H1 (cell line): ENCODE results near the gene PBXIP1. TPM values are rescaled to one million over a fixed set of nuclear protein-coding genes. Genes with fewer than 3 reads are reported as not detected.

Experiments
- CTCF ChIA-PET: fragments of 300-600 bp; sonication (Branson Sonifier 250); formaldehyde crosslinking; loops from one replicate; lab custom pipeline; 2021; ENCODE audit not compliant: partially characterized antibody; lab: Charles Lee
- POLR2A ChIA-PET: fragments of 300-600 bp; sonication (Branson Sonifier 250); formaldehyde crosslinking; loops from one replicate; lab custom pipeline; 2021; ENCODE audit warnings: inconsistent platforms; ENCODE audit not compliant: partially characterized antibody; lab: Charles Lee
- DNase-seq, 2 experiments: peaks; one replicate each; pipeline versions ENCODE4 v3.0.0 to v3.0.0-alpha.2; 2010 to 2022; ENCODE audit warnings: low spot score in 2 of 2, low read depth in 1 of 2, mixed read lengths in 1 of 2
- FAIRE-seq: peaks from 2 replicates; lab custom pipeline; 2011; peaks lifted over from hg19 to GRCh38; lab: Jason Lieb, UNC
- H2AFZ ChIP-seq: 2 replicates; pipeline ENCODE4 v1.8.1; 2012; ENCODE audit warnings: low read length, inconsistent platforms
- H2AK5ac ChIP-seq: 2 replicates; pipeline ENCODE4 v1.6.1; 2013; ENCODE audit warnings: low read depth, low read length
- H2BK120ac ChIP-seq: replicated peaks from 2 replicates; pipeline ENCODE3; 2013; ENCODE audit warnings: low read depth, low read length, inconsistent platforms
- H2BK12ac ChIP-seq: 2 replicates; pipeline ENCODE4 v1.6.1; 2013; ENCODE audit warnings: low read depth, low read length
- H2BK15ac ChIP-seq: 2 replicates; pipeline ENCODE4 v1.6.1; 2013; ENCODE audit warnings: low read length
- H2BK20ac ChIP-seq: 2 replicates; pipeline ENCODE4 v1.6.1; 2013; ENCODE audit warnings: low read length
- H2BK5ac ChIP-seq: 2 replicates; pipeline ENCODE4 v1.6.1; 2013; ENCODE audit warnings: low read depth, low read length
- H3K14ac ChIP-seq: 2 replicates; pipeline ENCODE4 v1.6.1; 2013; ENCODE audit warnings: inconsistent platforms; ENCODE audit not compliant: insufficient read length
- H3K18ac ChIP-seq: 2 replicates; pipeline ENCODE4 v1.6.1; 2013; ENCODE audit warnings: low read length; ENCODE audit errors: extremely low read depth
- H3K23ac ChIP-seq: 2 replicates; pipeline ENCODE4 v1.6.1; 2013; ENCODE audit warnings: inconsistent platforms; ENCODE audit not compliant: insufficient read length
- H3K23me2 ChIP-seq: 2 replicates; pipeline ENCODE4 v1.6.1; 2013; ENCODE audit warnings: low read depth, low read length
- H3K27ac ChIP-seq: 2 replicates; pipeline ENCODE4 v1.6.1; 2011; ENCODE audit warnings: low read depth, low read length, inconsistent platforms
- H3K27me3 ChIP-seq, 4 experiments: replicated peaks in 1 of 4; 1 replicate in 1 of 4; 2 replicates in 3 of 4; pipeline versions ENCODE4 v1.6.1 to v1.8.1; 2011 to 2013; ENCODE audit warnings: low read length in 3 of 4, mild to moderate bottlenecking in 3 of 4, inconsistent platforms in 2 of 4, mixed read lengths in 2 of 4, moderate library complexity in 1 of 4; ENCODE audit not compliant: control insufficient read depth in 3 of 4, insufficient read depth in 3 of 4; ENCODE audit errors: extremely low read depth in 1 of 4
- H3K36me3 ChIP-seq, 4 experiments: 2 replicates each; pipeline versions ENCODE4 v1.6.1 to v1.8.1; 2011 to 2013; ENCODE audit warnings: mild to moderate bottlenecking in 4 of 4, low read length in 3 of 4, moderate library complexity in 2 of 4, control low read depth in 1 of 4, inconsistent platforms in 1 of 4; ENCODE audit not compliant: insufficient read depth in 4 of 4, control insufficient read depth in 2 of 4
- H3K4ac ChIP-seq: replicated peaks from 2 replicates; pipeline ENCODE3; 2013; ENCODE audit warnings: low read length, low read depth, mixed read lengths, inconsistent platforms; ENCODE audit not compliant: insufficient read length
- H3K4me1 ChIP-seq, 4 experiments: replicated peaks in 1 of 4; 1 replicate in 1 of 4; 2 replicates in 3 of 4; pipeline versions ENCODE4 v1.6.1 to v1.8.1; 2011 to 2013; ENCODE audit warnings: low read length in 3 of 4, inconsistent platforms in 2 of 4, mixed read lengths in 1 of 4; ENCODE audit not compliant: insufficient read depth in 4 of 4, control insufficient read depth in 3 of 4
- H3K4me2 ChIP-seq, 2 experiments: 2 replicates each; pipeline versions ENCODE4 v1.6.1 to v1.8.1; 2011 to 2013; ENCODE audit warnings: low read depth in 2 of 2, low read length in 2 of 2, control low read depth in 1 of 2, inconsistent platforms in 1 of 2, mild to moderate bottlenecking in 1 of 2; ENCODE audit not compliant: insufficient read depth in 1 of 2
- H3K4me3 ChIP-seq, 4 experiments: fragments of 200-600, 300-600 bp in 1 of 4; sonication (generic), shearing (Covaris generic), sonication (Bioruptor Twin) in 1 of 4; 2 replicates each; pipeline versions ENCODE4 v1.5.1 to v1.8.1; 2011 to 2016; ENCODE audit warnings: low read length in 4 of 4, low read depth in 3 of 4, control low read depth in 2 of 4, inconsistent platforms in 2 of 4, mild to moderate bottlenecking in 2 of 4, mixed read lengths in 1 of 4, moderate library complexity in 1 of 4; ENCODE audit not compliant: insufficient read depth in 2 of 4; ENCODE audit errors: extremely low read depth in 1 of 4
- H3K56ac ChIP-seq: replicated peaks from 2 replicates; pipeline ENCODE3; 2013; ENCODE audit warnings: low read depth, mild to moderate bottlenecking, mixed read lengths, low read length, inconsistent platforms; ENCODE audit not compliant: insufficient read length
- H3K79me1 ChIP-seq: 2 replicates; pipeline ENCODE4 v1.6.1; 2013; ENCODE audit warnings: low read depth, low read length, control low read depth
- H3K79me2 ChIP-seq, 2 experiments: 2 replicates each; pipeline versions ENCODE4 v1.6.1 to v1.8.1; 2012 to 2013; ENCODE audit warnings: low read length in 2 of 2, mild to moderate bottlenecking in 2 of 2, inconsistent platforms in 1 of 2; ENCODE audit not compliant: insufficient read depth in 2 of 2, control insufficient read depth in 1 of 2
- H3K9ac ChIP-seq, 4 experiments: replicated peaks in 1 of 4; 1 replicate in 1 of 4; 2 replicates in 3 of 4; pipeline versions ENCODE4 v1.6.1 to v1.8.1; 2011 to 2013; ENCODE audit warnings: low read depth in 3 of 4, low read length in 3 of 4, control low read depth in 2 of 4, mild to moderate bottlenecking in 2 of 4, moderate library complexity in 2 of 4, inconsistent platforms in 1 of 4; ENCODE audit errors: extremely low read depth in 1 of 4
- H3K9me3 ChIP-seq, 2 experiments: 2 replicates each; pipeline versions ENCODE4 v1.6.1 to v1.8.1; 2012 to 2013; ENCODE audit warnings: mild to moderate bottlenecking in 2 of 2, moderate library complexity in 2 of 2, control low read depth in 1 of 2, inconsistent platforms in 1 of 2, low read depth in 1 of 2, low read length in 1 of 2, mixed read lengths in 1 of 2; ENCODE audit not compliant: insufficient read depth in 2 of 2
- H4K20me1 ChIP-seq, 2 experiments: replicated peaks in 1 of 2; 2 replicates each; pipeline versions ENCODE3 to v1.8.1; 2011 to 2013; ENCODE audit warnings: inconsistent platforms in 2 of 2, low read length in 2 of 2, mild to moderate bottlenecking in 1 of 2; ENCODE audit not compliant: insufficient read depth in 2 of 2, control insufficient read depth in 1 of 2
- H4K5ac ChIP-seq: 2 replicates; pipeline ENCODE4 v1.6.1; 2013; ENCODE audit warnings: low read length, low read depth, mixed read lengths, inconsistent platforms; ENCODE audit not compliant: insufficient read length
- H4K8ac ChIP-seq: 2 replicates; pipeline ENCODE4 v1.8.0; 2013; ENCODE audit warnings: mild to moderate bottlenecking, moderate library complexity, low read length, inconsistent platforms; ENCODE audit not compliant: insufficient read depth; ENCODE audit errors: extremely low read depth
- H4K91ac ChIP-seq: replicated peaks from 2 replicates; pipeline ENCODE3; 2013; ENCODE audit warnings: low read length, mixed read lengths, inconsistent platforms; ENCODE audit not compliant: insufficient read length
- ASH2L ChIP-seq: fragments of 200-600, 300-600 bp; sonication (generic); IDR thresholded peaks from one replicate; pipeline ENCODE4 v1.7.1; 2017; ENCODE audit warnings: low read length
- ATF2 ChIP-seq: IDR thresholded peaks from 2 replicates; pipeline ENCODE4 v1.6.1; 2012; ENCODE audit warnings: low read length, inconsistent platforms
- CBX5 ChIP-seq: fragments of 300-800, 300-1000 bp; sonication (generic); IDR thresholded peaks from 2 replicates; pipeline ENCODE4 v1.7.1; 2016; ENCODE audit warnings: antibody characterized with exemption, low read length, low read depth
- EGR1 ChIP-seq: IDR thresholded peaks from 2 replicates; pipeline ENCODE4 v1.6.1; 2011; ENCODE audit warnings: low read depth, low read length, borderline replicate concordance
- GABPA ChIP-seq: IDR thresholded peaks from 2 replicates; pipeline ENCODE4 v1.6.1; 2011; ENCODE audit warnings: mild to moderate bottlenecking, low read length, moderate library complexity, borderline replicate concordance; ENCODE audit not compliant: insufficient read depth
- HDAC6 ChIP-seq: IDR thresholded peaks from one replicate; pipeline ENCODE4 v1.7.1; 2012; ENCODE audit warnings: low read depth, mild to moderate bottlenecking, inconsistent platforms, low read length, moderate library complexity
- JUND ChIP-seq: IDR thresholded peaks from 2 replicates; pipeline ENCODE4 v1.6.1; 2011; ENCODE audit warnings: mild to moderate bottlenecking, improper control_type of control experiment, low read length
- WGBS, 2 experiments: shearing (Covaris generic) in 1 of 2; methylation state at CpG; one replicate each; pipeline versions ENCODE4 v1.1.6 to v1.1.7; 2013 to 2015; ENCODE audit warnings: low lambda C conversion rate in 2 of 2, mixed read lengths in 2 of 2, inconsistent platforms in 1 of 2, low coverage in 1 of 2, missing lambda C conversion rate in 1 of 2; ENCODE audit not compliant: insufficient replicate concordance in 2 of 2, insufficient coverage in 1 of 2, insufficient read length in 1 of 2; ENCODE audit errors: extremely low coverage in 1 of 2, missing lambda C conversion rate in 1 of 2; 5-methylcytosine and 5-hydroxymethylcytosine counted together
- polyA plus RNA-seq, 7 experiments: library from polyadenylated mRNA; depleted of rRNA in 3 of 7; stranded (reverse) in 5 of 7; unstranded in 2 of 7; fragments of >200 nt in 5 of 7; fragments of 200-250 nt in 2 of 7; gene quantifications; 1 replicate in 5 of 7; 2 replicates in 1 of 7; 4 replicates in 1 of 7; pipeline versions ENCODE4 v1.2.1 to v1.2.3, GENCODE V29; 2011 to 2013; ENCODE audit warnings: missing spikeins in 2 of 7, mixed read lengths in 2 of 7
- total RNA-seq: library from RNA; stranded (reverse); fragmentation: NEBNext Ultra II Directional; extraction: Animal tissue kit (Norgen Biotek cat#: 25700); gene quantifications from 2 replicates; pipeline ENCODE4 v1.2.1, GENCODE V29; 2021

Gene PBXIP1
- total and polyA plus RNA-seq, 2 of the 8 experiments (the other 6 are each of a cell fraction or from before 2014, with no cell fraction given) = 12.0 to 19.8 TPM

- Histone ChIP-seq H3K9me3 (no peaks in the 10 kb centered on the region), H4K5ac (no peak overlapping the region), H3K23me2 (peaks cover 17% of the 10 kb centered on the region), H3K79me1 (peaks cover 14% of the 10 kb centered on the region; the same call in 1 of the 2 replicates), H2BK12ac (no peak overlapping the region), H3K36me3 (peaks cover 20 to 51% (median 43%) of the 10 kb centered on the region in 4 experiments), H3K14ac (no peak overlapping the region), H2AFZ (no peak overlapping the region), H3K4me1 (peaks cover 3 to 19% (median 14%) of the 10 kb centered on the region in 4 experiments), H3K4me3 (no peak overlapping the region), H2BK120ac (no peak overlapping the region), H4K91ac (no peak overlapping the region), H3K56ac (no peak overlapping the region), H3K9ac (no peak overlapping the region), H4K8ac (no peak overlapping the region), H2BK15ac (no peak overlapping the region), H3K27me3 (no peaks in the 10 kb centered on the region), H3K27ac (no peak overlapping the region), H3K4me2 (no peak overlapping the region), H3K79me2 (peaks cover 6 to 38% of the 10 kb centered on the region in 2 experiments; a peak in 3 of 4 replicates), H3K18ac (no peak overlapping the region), H4K20me1 (peaks cover 9 to 13% of the 10 kb centered on the region in 2 experiments), H3K23ac (no peak overlapping the region), H3K4ac (no peak overlapping the region), H2BK5ac (no peak overlapping the region), H2AK5ac (no peak overlapping the region), H2BK20ac (no peak overlapping the region)
- CTCF ChIA-PET = interaction anchor here (0.9 to 8.2 kb wide), 6 partner anchors 11 to 101 kb away, joined by 3 to 113 read pairs (median 4); partner anchors contain the start of genes FLAD1, LENEP and PBXIP1
- WGBS, 2 experiments = 96% methylated on average over 5 of the region's 5 CpGs; no CpG with 5 or more reads in 1 of the 2 experiments
- DNase-seq (no peak), FAIRE-seq (no peak)
- TF ChIP-seq HDAC6 (no peak), EGR1 (no peak), ASH2L (no peak), GABPA (no peak), ATF2 (no peak), JUND (no peak), CBX5 (no peak)
- POLR2A ChIA-PET = interaction anchor here (1.2 to 42.8 kb wide), 4 partner anchors 9 to 39 kb away, joined by 4 to 662 read pairs (median 334); partner anchors contain the start of genes CKS1B, FLAD1, LENEP and PBXIP1
These were observed 11.5 kb upstream of the PBXIP1 start for GRCh38 chr1:154967331-154967950.
